GM12878 (cell line): ENCODE results near the gene ZNF333. TPM values are rescaled to one million over a fixed set of nuclear protein-coding genes. Genes with fewer than 3 reads are reported as not detected.

Experiments used
- ATAC-seq: fragments of 200-7000 bp; cut with Tn5 transposase; 3 replicates; pipeline ENCODE4 v1.9.1; 2020; ENCODE audit warnings: mild to moderate bottlenecking, moderate library complexity
- BruUV-seq: library from RNA; stranded (reverse); fragments of 400-500 nt; replicated peaks from 2 replicates; lab custom pipeline; 2021; lab: Mats Ljungman, UMichigan
- CTCF ChIA-PET: fragments of 300-600 bp; sonication (Branson Sonifier 250); formaldehyde crosslinking; extraction: SDS; loops from one replicate; lab custom pipeline; 2021; ENCODE audit warnings: inconsistent platforms; lab: Yijun Ruan, JAX
- POLR2A ChIA-PET: fragments of 350-600 bp; formaldehyde crosslinking; extraction: SDS; loops from one replicate; lab custom pipeline; 2021; ENCODE audit warnings: inconsistent platforms; lab: Charles Lee
- RAD21 ChIA-PET: fragments of 300-600 bp; sonication (Branson Sonifier 250); formaldehyde crosslinking; loops from one replicate; lab custom pipeline; 2023; ENCODE audit warnings: antibody characterized with exemption; ENCODE audit not compliant: unreplicated experiment; lab: Charles Lee
- SMC1A ChIA-PET: fragments of 300-600 bp; sonication (Branson Sonifier 250); formaldehyde crosslinking; loops from one replicate; lab custom pipeline; 2023; ENCODE audit not compliant: unreplicated experiment, uncharacterized antibody; lab: Charles Lee
- DNase-seq: peaks from one replicate; pipeline ENCODE4 v3.0.0-alpha.2; 2011; ENCODE audit warnings: low read depth, low spot score
- FAIRE-seq: peaks from 3 replicates; lab custom pipeline; 2011; peaks lifted over from hg19 to GRCh38; lab: Jason Lieb, UNC
- H2AFZ ChIP-seq: 2 replicates; pipeline ENCODE4 v1.6.0; 2011; ENCODE audit warnings: low read depth, low read length, control low read depth; ENCODE audit not compliant: control insufficient read depth
- H3K27ac ChIP-seq: 2 replicates; pipeline ENCODE4 v1.5.1; 2011; ENCODE audit warnings: control low read depth; ENCODE audit not compliant: control insufficient read depth, insufficient read depth
- H3K27me3 ChIP-seq, 2 experiments: replicated peaks in 1 of 2; 2 replicates each; pipeline versions ENCODE4 v1.6.0 to v1.6.1; 2011; ENCODE audit warnings: low read length in 1 of 2; ENCODE audit not compliant: control insufficient read depth in 2 of 2, insufficient read depth in 2 of 2
- H3K36me3 ChIP-seq, 2 experiments: 2 replicates each; pipeline ENCODE4 v1.5.1; 2011; ENCODE audit warnings: low read length in 1 of 2; ENCODE audit not compliant: control insufficient read depth in 2 of 2, insufficient read depth in 2 of 2
- H3K4me1 ChIP-seq: 2 replicates; pipeline ENCODE4 v1.6.1; 2011; ENCODE audit warnings: mild to moderate bottlenecking, low read length, moderate library complexity, mixed read lengths; ENCODE audit not compliant: control insufficient read depth, insufficient read depth
- H3K4me2 ChIP-seq: 2 replicates; pipeline ENCODE4 v1.6.0; 2011; ENCODE audit warnings: control low read depth; ENCODE audit not compliant: control insufficient read depth, insufficient read depth
- H3K4me3 ChIP-seq: fragments of 200-600 bp; sonication (generic); 2 replicates; pipeline ENCODE4 v1.5.1; 2016
- H3K79me2 ChIP-seq: 2 replicates; pipeline ENCODE4 v1.6.0; 2011; ENCODE audit warnings: low read length; ENCODE audit not compliant: control insufficient read depth, insufficient read depth
- H3K9ac ChIP-seq: 2 replicates; pipeline ENCODE4 v1.8.0; 2011; ENCODE audit warnings: low read length, control low read depth, mixed read lengths; ENCODE audit not compliant: control insufficient read depth, insufficient read depth
- H3K9me3 ChIP-seq: replicated peaks from 3 replicates; pipeline ENCODE4 v1.5.1; 2011; ENCODE audit warnings: mild to moderate bottlenecking, low read length; ENCODE audit not compliant: control insufficient read depth, insufficient read depth
- H4K20me1 ChIP-seq: 2 replicates; pipeline ENCODE4 v1.6.0; 2011; ENCODE audit not compliant: control insufficient read depth, insufficient read depth
- CHD4 ChIP-seq: fragments of 200-600 bp; sonication (generic); IDR thresholded peaks from 2 replicates; pipeline ENCODE4 v1.6.1; 2016; ENCODE audit warnings: mild to moderate bottlenecking
- DPF2 ChIP-seq: fragments of 450-650 bp; IDR thresholded peaks from 2 replicates; pipeline ENCODE4 v1.6.1; 2017; ENCODE audit warnings: mild to moderate bottlenecking
- EP300 ChIP-seq, 2 experiments: fragments of 150-350 bp in 1 of 2; IDR thresholded peaks; 2 replicates each; pipeline ENCODE4 v1.6.1; 2011 to 2012; ENCODE audit warnings: low read depth in 2 of 2, low read length in 2 of 2, borderline replicate concordance in 1 of 2, improper control_type of control experiment in 1 of 2, inconsistent platforms in 1 of 2; ENCODE audit not compliant: control insufficient read depth in 1 of 2
- FOS ChIP-seq: IDR thresholded peaks from 3 replicates; pipeline ENCODE4 v1.6.1; 2011; ENCODE audit warnings: borderline replicate concordance; ENCODE audit not compliant: insufficient read length; ENCODE audit errors: extremely low read depth
- KDM1A ChIP-seq: fragments of 200-600 bp; sonication (generic); IDR thresholded peaks from 2 replicates; pipeline ENCODE4 v1.6.1; 2016; ENCODE audit warnings: borderline replicate concordance
- MLLT1 ChIP-seq: fragments of 450-650 bp; IDR thresholded peaks from 2 replicates; pipeline ENCODE4 v1.6.1; 2016; ENCODE audit warnings: mild to moderate bottlenecking
- POLR2A ChIP-seq: IDR thresholded peaks from 2 replicates; pipeline ENCODE4 v1.6.1; 2011; ENCODE audit warnings: low read depth, mild to moderate bottlenecking, low read length
- POU2F2 ChIP-seq: IDR thresholded peaks from 3 replicates; pipeline ENCODE4 v1.6.1; 2011; ENCODE audit warnings: low read depth, mild to moderate bottlenecking, low read length, borderline replicate concordance
- RUNX3 ChIP-seq: IDR thresholded peaks from 2 replicates; pipeline ENCODE4 v1.6.1; 2012; ENCODE audit warnings: low read length, inconsistent platforms
- SP1 ChIP-seq: IDR thresholded peaks from one replicate; pipeline ENCODE4 v1.6.1; 2011; ENCODE audit warnings: low read depth, low read length
- SUPT20H ChIP-seq: IDR thresholded peaks from 2 replicates; pipeline ENCODE4 v1.6.1; 2011; ENCODE audit warnings: low read depth, mild to moderate bottlenecking, low read length, moderate library complexity, borderline replicate concordance; ENCODE audit not compliant: control insufficient read depth
- TAF1 ChIP-seq: IDR thresholded peaks from 2 replicates; pipeline ENCODE4 v1.6.1; 2011; ENCODE audit warnings: mild to moderate bottlenecking, low read depth, low read length, borderline replicate concordance
- YY1 ChIP-seq: IDR thresholded peaks from 2 replicates; pipeline ENCODE4 v1.6.1; 2011; ENCODE audit warnings: low read depth, mild to moderate bottlenecking, low read length
- ZBED1 ChIP-seq: IDR thresholded peaks from 2 replicates; pipeline ENCODE4 v1.6.1; 2016; ENCODE audit warnings: borderline replicate concordance
- ZNF217 ChIP-seq: fragments of 450-650 bp; IDR thresholded peaks from 2 replicates; pipeline ENCODE4 v1.6.1; 2017; ENCODE audit warnings: antibody characterized with exemption, mild to moderate bottlenecking
- ZNF24 ChIP-seq: fragments of 450-650 bp; IDR thresholded peaks from 2 replicates; pipeline ENCODE4 v1.6.1; 2017; ENCODE audit warnings: antibody characterized with exemption, mild to moderate bottlenecking
- WGBS: methylation state at CpG from one replicate; pipeline ENCODE4 v1.1.6; 2016; ENCODE audit warnings: low lambda C conversion rate; ENCODE audit not compliant: insufficient replicate concordance, insufficient coverage; ENCODE audit errors: missing lambda C conversion rate; 5-methylcytosine and 5-hydroxymethylcytosine counted together
- in situ Hi-C: fragments of 300-500 bp; cut with MboI; formaldehyde crosslinking; loops from 9 replicates; pipeline ENCODE4 v1.14.3; 2018; ENCODE audit warnings: mixed read lengths
- intact Hi-C: fragments of 100-400 bp; cut with micrococcal nuclease; formaldehyde crosslinking; loops from one replicate; pipeline ENCODE4 v1.14.2; 2022; ENCODE audit not compliant: unreplicated experiment
- polyA plus RNA-seq, 11 experiments: library from polyadenylated mRNA; depleted of rRNA in 4 of 11; unstranded in 6 of 11; stranded (reverse) in 5 of 11; fragments of >200 nt; fragmentation: Nextera tagmentation in 4 of 11; fragmentation: Illumina TruSeq in 1 of 11; extraction: Ambion mirVana in 4 of 11; extraction: Trizol in 1 of 11; gene quantifications; 1 replicate in 1 of 11; 2 replicates in 10 of 11; pipeline versions ENCODE4 v1.2.1 to v1.2.3, GENCODE V29; 2011 to 2016; ENCODE audit warnings: inconsistent platforms in 2 of 11, missing spikeins in 2 of 11, low read depth in 1 of 11
- total RNA-seq, 4 experiments: library from RNA; depleted of rRNA in 3 of 4; stranded (reverse); fragments of >200 nt in 3 of 4; fragmentation: Illumina TruSeq in 1 of 4; extraction: Trizol in 1 of 4; gene quantifications; 2 replicates each; pipeline versions ENCODE4 v1.2.1 to v1.2.3, GENCODE V29; 2013 to 2021
- TF ChIP-seq, protein P1 (sequence below): fragments of 450-650 bp; IDR thresholded peaks from 2 replicates; pipeline ENCODE4 v1.6.1; 2017; ENCODE audit warnings: antibody characterized with exemption, mild to moderate bottlenecking, moderate library complexity

The ZNF333 gene
- total and polyA plus RNA-seq, 10 of the 15 experiments (the other 5 are each of a cell fraction or from before 2014, with no cell fraction given): 2.3 to 14.1 (median 5.7) TPM

DNA sequence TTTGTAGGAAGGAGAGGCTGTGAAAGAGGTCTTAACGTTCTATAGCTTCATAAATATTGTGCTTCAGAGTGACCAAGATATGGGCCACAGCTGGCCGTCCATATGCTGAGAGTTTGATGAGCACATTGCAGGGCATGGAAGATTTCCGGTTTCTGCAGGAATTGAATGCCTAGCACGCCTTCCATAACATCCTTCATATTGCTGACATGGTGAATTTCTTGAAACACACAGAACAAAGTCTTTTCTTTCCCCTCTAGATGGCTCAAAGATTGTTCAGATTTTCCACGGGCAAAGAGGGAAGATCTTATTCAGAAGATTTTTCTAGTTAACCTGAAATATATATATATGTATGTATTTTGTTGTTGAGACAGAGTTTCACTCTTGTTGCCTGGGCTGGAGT, 46.1 kb downstream of the ZNF333 start:
- ChIA-PET SMC1A (no interaction called here), RAD21 (no interaction called here), POLR2A (no interaction called here), CTCF (no interaction called here)
- intact Hi-C loops: no loop called here
- DNase-seq (no peak), ATAC-seq (no peak), FAIRE-seq (no peak)
- no peak overlapping the region for H3K9ac ChIP-seq
- 27% methylated on average over 5 of the region's 5 CpGs for WGBS
- in situ Hi-C loops: no loop called here
- no peak overlapping the region for H2AFZ ChIP-seq
- BruUV-seq: no TSS peak
- H3K27me3 ChIP-seq: no peaks in the 10 kb centered on the region
- H3K4me1 ChIP-seq: no peaks in the 10 kb centered on the region
- H3K79me2 ChIP-seq: no peaks in the 10 kb centered on the region
- H3K4me3 ChIP-seq: no peak overlapping the region
- no peak overlapping the region for H3K4me2 ChIP-seq
- H3K27ac ChIP-seq: no peak overlapping the region
- H4K20me1 ChIP-seq: no peaks in the 10 kb centered on the region
- no peaks in the 10 kb centered on the region for H3K36me3 ChIP-seq
- no peaks in the 10 kb centered on the region for H3K9me3 ChIP-seq
- TF ChIP-seq ZNF217: no peak

GRCh38 chr19:14746886-14747285, 57.0 kb downstream of the ZNF333 start:
- DNase-seq (no peak), FAIRE-seq (no peak), ATAC-seq (no peak)
- no peaks in the 10 kb centered on the region for H3K9me3 ChIP-seq
- no peak overlapping the region for H2AFZ ChIP-seq
- ChIA-PET RAD21 (no interaction called here), CTCF (no interaction called here), SMC1A (no interaction called here), POLR2A (no interaction called here)
- H3K4me2 ChIP-seq: no peak overlapping the region
- in situ Hi-C loops (no loop called here), intact Hi-C loops (no loop called here)
- no peaks in the 10 kb centered on the region for H3K79me2 ChIP-seq
- no peaks in the 10 kb centered on the region for H3K27me3 ChIP-seq
- no TSS peak for BruUV-seq
- WGBS: 59% methylated on average over 4 of the region's 4 CpGs
- H3K4me1 ChIP-seq: no peaks in the 10 kb centered on the region
- no peak overlapping the region for H3K4me3 ChIP-seq
- no peaks in the 10 kb centered on the region; a peak in 1 of 4 replicates for H3K36me3 ChIP-seq
- no peak overlapping the region for H3K27ac ChIP-seq
- H4K20me1 ChIP-seq: no peaks in the 10 kb centered on the region
- no peak overlapping the region for H3K9ac ChIP-seq
- TF ChIP-seq EP300 (IDR thresholded peaks at IDR 0.05; ENCODE audit: borderline replicate concordance in 1 of 2, control insufficient read depth in 1 of 2, low read depth in 2 of 2, low read length in 2 of 2) (no peak), KDM1A (no peak), POLR2A (no peak), ZNF24 (no peak), TAF1 (no peak), MLLT1 (no peak), SP1 (no peak), DPF2 (no peak), SUPT20H (no peak), RUNX3 (no peak), CHD4 (no peak), POU2F2 (no peak), YY1 (no peak), FOS (no peak), ZBED1 (no peak)
- TF ChIP-seq, protein P1, sequence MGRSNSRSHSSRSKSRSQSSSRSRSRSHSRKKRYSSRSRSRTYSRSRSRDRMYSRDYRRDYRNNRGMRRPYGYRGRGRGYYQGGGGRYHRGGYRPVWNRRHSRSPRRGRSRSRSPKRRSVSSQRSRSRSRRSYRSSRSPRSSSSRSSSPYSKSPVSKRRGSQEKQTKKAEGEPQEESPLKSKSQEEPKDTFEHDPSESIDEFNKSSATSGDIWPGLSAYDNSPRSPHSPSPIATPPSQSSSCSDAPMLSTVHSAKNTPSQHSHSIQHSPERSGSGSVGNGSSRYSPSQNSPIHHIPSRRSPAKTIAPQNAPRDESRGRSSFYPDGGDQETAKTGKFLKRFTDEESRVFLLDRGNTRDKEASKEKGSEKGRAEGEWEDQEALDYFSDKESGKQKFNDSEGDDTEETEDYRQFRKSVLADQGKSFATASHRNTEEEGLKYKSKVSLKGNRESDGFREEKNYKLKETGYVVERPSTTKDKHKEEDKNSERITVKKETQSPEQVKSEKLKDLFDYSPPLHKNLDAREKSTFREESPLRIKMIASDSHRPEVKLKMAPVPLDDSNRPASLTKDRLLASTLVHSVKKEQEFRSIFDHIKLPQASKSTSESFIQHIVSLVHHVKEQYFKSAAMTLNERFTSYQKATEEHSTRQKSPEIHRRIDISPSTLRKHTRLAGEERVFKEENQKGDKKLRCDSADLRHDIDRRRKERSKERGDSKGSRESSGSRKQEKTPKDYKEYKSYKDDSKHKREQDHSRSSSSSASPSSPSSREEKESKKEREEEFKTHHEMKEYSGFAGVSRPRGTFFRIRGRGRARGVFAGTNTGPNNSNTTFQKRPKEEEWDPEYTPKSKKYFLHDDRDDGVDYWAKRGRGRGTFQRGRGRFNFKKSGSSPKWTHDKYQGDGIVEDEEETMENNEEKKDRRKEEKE: no peak
